A549 treated with AZD9567 at 1 μM for 4 hours (cell line): ENCODE results near the gene PPP1R2. TPM values are rescaled to one million over a fixed set of nuclear protein-coding genes. Genes with fewer than 3 reads are reported as not detected.

Source experiments
- total RNA-seq: library from RNA; stranded (reverse); fragments of 200-300 nt; extraction: Qiagen RNA extraction; gene quantifications from 5 replicates; pipeline ENCODE4 v1.2.3, GENCODE V29; 2022; ENCODE audit not compliant: insufficient read depth

PPP1R2 gene
- total RNA-seq, result 10.2 to 21.3 TPM (median 19.3 TPM) in 5 replicates

DNA sequence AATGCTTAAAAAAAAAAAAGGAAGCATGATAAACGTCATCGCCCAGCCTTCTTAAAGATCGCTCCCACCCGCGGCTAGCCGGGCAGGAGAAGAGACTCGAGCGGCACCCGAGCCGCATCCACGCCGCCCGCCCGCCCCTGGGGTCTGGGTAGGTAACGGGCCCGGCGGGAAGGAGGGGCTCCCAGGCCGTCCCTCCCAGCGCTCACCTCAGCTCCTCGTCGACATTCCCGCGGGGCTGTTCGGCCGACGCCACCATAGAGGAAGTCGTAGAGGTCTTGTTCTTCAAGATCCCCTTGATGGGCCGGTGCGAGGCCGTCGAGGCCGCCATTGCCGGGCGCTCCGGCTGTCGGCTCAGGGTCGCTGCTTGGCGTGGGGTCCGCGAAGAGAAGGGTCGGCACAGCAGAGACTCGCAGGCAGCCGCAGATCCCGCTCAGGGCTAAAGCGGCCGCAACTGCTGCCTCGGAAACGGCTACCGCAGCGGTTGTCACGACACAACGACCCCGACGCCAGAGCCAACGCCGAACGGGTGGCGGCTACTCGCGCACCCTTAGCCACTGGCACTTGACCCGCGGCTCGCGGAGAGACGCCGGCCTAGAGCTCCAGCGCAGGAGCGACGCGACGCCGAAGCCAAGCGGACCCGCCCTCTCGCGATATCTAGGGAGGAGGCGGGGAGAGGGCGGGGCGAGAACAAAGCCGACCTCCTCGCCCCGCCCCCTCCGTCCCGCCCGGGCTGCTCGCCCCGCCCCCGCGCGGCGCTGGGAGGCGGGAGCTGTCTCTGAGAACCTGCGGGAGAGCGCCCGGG lies at the start of gene PPP1R2:
TSS of gene PPP1R2 (minus strand) at position 628 of the 802 bp plus-strand sequence. CDS start at position 328, 300 bp downstream.

DNA sequence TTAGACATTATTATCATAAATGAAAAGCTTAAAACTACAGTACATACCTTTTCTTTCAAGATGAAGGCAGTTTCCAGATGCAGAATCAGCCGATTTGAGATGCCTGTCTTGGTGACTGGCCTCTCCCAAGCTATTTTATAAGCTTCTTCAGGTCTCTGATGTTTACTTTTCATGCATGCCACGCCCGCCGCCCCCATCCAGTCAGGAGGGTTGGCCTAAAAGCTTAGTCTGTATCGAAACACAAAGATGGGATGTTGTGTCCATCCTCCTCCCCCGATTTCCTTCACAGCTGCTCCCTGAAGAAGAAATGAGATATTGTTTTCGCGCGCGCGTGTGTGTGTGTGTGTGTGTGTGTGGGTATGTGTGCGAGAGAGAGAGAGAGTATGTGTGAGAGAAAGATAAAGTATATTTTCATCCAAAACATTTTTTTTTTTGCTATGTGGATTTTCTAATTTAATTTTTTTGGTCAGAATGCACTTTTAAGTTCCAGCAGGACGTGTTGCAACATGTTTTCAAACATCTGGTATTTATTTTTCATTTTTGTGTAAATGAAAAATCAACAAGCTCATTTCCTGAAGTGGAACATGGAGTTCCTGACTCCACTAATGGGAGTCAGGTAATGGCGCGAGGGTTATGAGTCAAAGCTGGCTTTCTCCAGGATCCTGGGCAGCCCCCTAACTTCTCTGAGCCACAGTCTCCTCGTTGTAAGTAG lies 40.9 kb upstream of the PPP1R2 start, which contains the start of gene APOD:
TSS of gene APOD (minus strand) at position 110 of the 712 bp plus-strand sequence. CDS start 4,479 bp downstream, outside the sequence.

Other genes with a start within 250 kb of the PPP1R2 start
- 6.0 to 8.5 TPM (median 7.9 TPM) in 5 replicates for gene ACAP2, start 100.3 kb downstream of the PPP1R2 start, total RNA-seq
- gene APOD, start 40.6 kb upstream of the PPP1R2 start, total RNA-seq, result 0.62 to 1.2 TPM (median 0.81 TPM) in 4 of 5 replicates, not detected in the other
- gene MUC20, start 177.7 kb upstream of the PPP1R2 start, total RNA-seq, result 0.77 to 1.5 TPM (median 1.1 TPM) in 4 of 5 replicates, not detected in the other